Brain pericyte (primary cell): Measurements from ENCODE around the gene FBXO33.
A peak's percentile ranks its signal among the peaks of the same experiment; 100 is the strongest.
"Not testable (repeated sequence)": the region's sequence is repeated elsewhere in the genome, so short reads cannot be mapped to it uniquely, and the experiment has no call there.

ENCODE experiments used
- DNase-seq: peaks from one replicate; pipeline ENCODE4 v3.0.0-alpha.2; 2012; ENCODE audit warnings: low read depth, low spot score

The FBXO33 gene

DNA sequence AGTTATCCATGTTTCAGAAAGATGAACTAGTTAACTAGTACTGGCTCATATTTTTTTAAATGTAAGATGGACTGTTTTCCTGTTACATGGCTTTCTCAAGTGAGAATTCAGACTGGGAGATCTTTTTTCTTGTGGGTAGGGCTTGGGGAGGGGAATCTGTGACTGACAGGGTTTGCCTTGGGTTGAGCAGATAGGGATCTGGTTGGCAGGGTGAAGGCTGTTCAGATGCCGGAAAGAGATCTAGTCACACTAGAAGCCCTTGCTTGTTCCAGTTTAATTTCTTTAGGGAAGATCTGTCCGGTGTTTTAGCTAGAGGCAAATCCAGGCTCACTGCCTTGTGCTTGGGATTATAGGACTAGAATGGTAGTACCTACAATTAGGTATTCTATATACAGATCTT, 63.2 kb downstream of the FBXO33 start:
- no peak for DNase-seq

DNA sequence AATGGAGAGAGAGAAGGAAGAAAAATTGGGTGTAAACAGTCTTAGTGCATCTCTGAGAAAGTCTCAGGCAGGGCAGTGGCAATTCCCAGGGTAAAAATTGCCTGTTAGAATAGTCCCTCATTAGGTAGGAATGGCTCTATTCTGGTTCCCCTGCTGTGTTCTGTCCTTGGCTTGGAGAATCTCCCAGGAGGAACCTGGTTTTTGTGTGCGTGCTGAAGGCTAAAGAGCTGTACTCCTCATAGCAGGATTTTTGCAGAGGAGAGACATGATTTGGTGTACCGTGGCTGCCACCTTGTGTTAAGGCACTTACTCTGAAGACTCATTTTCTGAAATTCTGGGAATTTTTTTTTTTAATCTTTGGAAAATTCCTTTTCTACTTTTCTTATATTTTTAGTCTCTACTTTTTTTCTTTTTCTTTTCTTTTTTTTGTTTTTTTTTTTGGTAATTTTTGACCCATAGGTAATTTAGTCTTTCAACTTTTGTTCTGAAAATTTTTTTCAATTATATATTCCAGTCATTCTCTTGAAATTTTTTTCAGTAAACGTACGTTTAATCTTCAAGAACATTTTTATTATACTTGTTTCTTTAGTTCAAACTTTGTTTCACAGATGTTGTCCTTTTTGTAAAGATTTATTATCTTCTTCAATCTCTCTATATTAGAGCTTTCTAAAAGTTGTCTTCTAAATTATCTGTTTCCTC, 63.8 kb downstream of the FBXO33 start:
- peak; percentile 22 for DNase-seq

DNA sequence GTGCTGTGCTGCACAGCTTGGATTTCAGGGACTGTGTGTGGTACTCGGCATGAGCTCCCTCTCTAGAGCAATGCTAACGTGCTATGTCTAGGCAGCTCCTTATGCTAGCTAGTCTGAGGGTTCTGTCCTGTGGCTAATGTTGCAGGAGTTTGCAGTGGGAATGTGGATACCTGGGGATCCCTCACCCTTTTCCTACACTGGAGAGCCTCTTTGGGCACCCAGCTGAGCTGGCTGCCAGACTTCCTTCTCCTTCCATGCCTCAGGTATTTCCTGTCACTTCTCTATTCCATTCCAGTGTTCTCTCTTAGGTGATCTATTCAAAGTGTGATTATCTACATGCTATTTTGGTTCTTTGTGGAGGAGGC, 64.9 kb downstream of the FBXO33 start:
- DNase-seq: no peak

DNA sequence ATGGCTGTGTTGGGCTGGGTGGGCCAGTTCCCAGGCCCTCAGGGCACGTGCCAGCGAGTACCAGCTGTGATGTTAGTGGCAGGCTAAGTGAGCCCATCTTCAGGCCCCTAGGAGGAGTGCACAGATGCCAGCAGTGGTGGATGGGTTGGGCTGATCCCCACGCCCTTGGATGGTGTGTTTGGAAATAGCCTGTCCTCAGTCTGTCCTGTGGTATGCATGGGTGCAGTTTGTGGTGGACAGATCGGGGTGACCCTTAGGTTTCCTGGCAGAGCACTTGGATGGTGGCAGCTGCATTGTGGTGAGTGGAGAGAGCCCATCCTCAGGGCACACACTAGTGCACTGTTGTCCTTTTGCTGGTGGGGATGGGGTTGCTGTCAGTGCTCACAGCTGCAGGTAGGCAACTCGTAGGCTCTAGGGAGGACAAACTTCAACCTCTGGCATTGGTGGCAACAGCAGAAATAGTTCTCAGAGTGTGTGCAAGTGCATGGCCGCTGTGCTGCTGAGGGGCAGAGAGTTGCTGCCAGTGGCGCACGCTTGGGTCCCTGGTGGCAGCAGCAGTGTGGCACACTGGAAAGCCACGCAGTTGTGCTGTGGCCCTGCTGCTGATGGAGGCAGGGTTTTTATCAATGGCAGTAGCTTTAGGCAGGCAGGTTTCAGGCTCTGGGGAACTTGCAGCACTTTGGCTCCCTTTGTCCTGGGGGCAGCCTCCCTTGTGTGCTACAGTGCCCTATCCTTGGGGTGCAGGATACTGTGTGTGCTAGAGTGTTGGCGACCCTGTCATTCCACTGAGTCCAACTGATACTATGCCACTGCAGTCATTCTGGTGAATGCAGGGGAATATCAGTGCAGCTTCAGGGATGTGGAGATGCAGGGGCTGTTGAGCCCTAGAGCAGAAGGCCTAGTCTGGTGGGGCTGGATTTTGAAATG, 65.5 kb downstream of the FBXO33 start:
- no peak for DNase-seq

DNA sequence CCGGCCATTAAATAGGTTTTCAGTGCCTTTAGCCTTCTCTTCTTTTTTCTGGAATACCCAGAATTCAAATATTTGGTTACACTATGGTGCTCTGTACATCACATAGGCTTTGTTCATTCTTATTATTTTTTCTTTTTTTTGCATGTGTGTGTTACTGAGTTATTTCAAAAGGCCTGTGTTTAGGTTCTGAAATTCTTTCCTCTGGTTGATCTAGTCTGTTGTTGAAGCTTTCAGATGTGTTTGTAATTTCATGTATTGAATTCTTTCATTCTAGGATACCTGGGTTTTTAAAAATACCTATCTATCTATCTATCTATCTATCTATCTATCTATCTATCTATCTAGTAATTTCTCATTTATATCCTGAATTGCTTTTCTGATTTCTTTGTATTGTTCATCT, 66.9 kb downstream of the FBXO33 start:
- no peak for DNase-seq

DNA sequence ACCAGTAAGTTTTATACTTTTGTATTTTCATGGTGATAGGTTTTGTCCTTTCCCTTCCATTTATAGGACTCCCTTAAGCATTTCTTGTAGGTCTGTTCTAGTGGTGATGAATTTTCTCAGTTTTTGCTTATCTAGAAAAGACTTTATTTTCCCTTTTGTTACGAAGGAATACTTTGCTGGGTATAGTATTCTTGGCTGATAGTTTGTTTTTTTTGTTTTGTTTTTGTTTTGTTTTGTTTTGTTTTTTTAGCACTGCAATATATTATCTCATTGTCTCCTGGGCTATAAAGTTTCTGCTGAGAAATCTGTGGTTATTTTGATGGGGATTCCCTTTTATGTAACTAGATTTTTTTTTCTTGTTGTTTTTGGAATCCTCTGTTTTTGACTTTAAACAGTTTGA, 67.7 kb downstream of the FBXO33 start:
- no peak for DNase-seq

DNA sequence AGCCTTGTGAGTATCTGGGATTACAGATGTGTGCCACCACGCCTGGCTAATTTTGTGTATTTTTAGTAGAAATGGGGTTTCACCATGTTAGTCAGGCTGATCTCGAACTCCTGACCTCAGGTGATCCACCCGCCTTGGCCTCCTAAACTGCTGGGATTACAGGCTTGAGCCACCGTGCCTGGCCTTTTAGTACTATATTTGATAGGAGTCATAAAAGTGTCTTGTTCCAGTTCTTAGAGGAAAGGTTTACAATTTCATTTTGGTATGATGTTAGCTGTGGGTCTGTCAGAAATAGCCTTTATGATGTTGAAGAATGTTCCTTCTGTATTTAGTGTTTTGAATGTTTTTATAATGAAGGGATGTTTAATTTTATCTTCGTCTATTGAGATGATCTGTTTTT, 70.7 kb downstream of the FBXO33 start:
- not testable (repeated sequence) for DNase-seq

DNA sequence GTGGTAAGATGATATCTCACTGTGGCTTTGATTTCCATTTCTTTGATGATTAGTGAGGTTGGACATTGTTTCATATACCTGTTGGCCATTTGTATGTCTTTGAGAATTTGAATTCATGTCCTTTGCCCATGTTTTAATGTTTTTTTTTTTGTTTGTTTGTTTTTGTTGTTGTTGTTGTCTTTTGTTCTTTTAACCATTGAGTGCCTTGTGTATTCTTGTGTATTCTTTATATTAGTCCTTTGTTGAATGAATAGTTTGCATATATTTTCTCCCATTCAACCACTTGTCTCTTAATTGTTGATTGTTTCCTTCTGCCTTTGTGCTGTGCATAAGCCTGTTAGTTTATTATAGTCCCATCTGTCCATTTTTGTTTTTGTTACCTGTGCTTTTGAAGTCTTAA, 71.9 kb downstream of the FBXO33 start:
- no peak for DNase-seq

DNA sequence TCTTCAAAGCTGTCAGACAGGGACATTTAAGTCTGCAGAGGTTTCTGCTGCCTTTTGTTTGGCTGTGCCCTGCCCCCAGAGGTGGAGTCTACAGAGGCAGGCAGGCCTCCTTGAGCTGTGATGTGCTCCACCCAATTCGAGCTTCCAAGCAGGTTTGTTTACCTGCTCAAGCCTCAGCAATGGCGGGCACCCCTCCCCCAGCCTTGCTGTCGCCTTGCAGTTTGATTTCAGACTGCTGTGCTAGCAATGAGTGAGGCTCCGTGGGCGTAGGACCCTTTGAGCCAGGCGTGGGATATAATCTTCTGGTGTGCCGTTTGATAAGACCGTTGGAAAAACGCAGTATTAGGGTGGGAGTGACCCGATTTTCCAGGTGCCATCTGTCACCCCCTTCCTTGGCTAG, 73.2 kb downstream of the FBXO33 start:
- not testable (repeated sequence) for DNase-seq

DNA sequence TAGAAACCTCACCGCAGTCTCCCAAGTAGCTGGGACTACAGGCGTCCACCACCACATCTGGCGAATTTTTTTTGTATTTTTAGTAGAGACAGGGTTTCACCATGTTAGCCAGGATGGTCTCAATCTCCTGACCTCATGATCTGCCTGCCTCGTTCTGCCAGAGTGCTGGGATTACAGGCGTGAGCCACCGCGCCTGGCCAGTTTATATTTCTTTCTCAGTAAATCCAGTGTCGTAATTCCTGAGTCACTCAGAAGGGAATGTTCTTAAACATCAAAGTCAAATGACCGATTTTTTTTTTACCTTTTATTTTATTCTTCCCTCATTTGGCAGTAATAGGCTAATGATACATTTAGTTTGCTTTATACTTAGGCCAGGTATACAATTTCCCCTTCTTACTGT, 80.5 kb downstream of the FBXO33 start:
- no peak for DNase-seq

DNA sequence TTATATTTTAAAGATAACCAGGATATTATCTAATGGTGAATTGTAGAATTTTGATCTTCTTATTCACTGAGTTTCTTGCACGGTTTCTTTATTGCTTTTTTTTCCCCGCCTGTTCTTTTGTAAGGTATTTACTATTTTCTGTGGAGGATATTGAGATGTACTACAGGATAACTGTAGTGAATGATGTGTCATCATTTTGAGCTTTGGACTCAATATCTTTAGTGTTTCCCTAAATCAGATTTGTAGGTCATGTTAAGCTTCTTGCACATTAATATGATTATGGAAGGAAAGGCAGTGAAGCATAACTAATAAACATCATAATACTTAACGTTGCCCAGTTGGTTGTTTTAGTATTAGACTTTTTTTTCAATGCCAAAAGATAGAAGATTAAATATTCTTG, 81.4 kb downstream of the FBXO33 start:
- DNase-seq: no peak
